ENCODE measurements around the gene TSC22D1. TPM values are rescaled to one million over a fixed set of nuclear protein-coding genes. Genes with fewer than 3 reads are reported as not detected.

TSC22D1 gene
- total and polyA plus RNA-seq, 2 of the 4 experiments (the other 2 are of a cell fraction) = 30.8 to 42.2 TPM

DNA sequence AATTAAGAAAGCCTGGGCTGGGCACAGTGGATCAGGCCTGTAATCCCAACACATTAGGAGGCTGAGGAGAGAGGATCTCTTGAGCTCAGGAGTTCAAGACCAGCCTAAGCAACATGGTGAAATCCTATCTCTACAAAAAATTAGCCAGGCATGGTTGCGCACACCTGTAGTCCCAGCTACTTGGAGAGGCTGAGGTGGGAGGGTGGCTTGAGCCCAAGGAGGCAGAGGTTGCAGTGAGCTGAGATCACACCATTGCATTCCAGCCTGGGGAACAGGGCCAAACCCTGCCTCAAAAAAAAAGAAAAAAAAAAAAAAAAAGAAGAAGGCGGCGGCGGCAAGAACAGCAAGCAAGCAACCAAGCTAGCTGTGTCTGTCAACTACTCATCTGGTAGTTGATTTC is 26.7 kb downstream of the TSC22D1 start:
- H4K5ac ChIP-seq (ENCODE audit: low read depth, low read length) = no peak overlapping the region
- ChIA-PET CTCF (interaction anchor here (0.6 to 1.2 kb wide), 2 partner anchors 25 to 213 kb away, joined by 3 read pairs; no protein-coding TSS in a partner anchor), POLR2A (ENCODE audit: unreplicated experiment) (interaction anchor here (0.6 kb wide), 1 partner anchor 165 kb away, joined by 4 read pairs; no protein-coding TSS in a partner anchor)
- in situ Hi-C loops (cut with MboI; ENCODE audit: low sequenced_read_pairs) (no loop called here), intact Hi-C loops (cut with micrococcal nuclease) (no loop called here), dilution Hi-C loops (cut with HindIII; ENCODE audit: low sequenced_read_pairs, unreplicated experiment) (no loop called here)
- H3K4ac ChIP-seq (ENCODE audit: low read depth, low read length) = no peak overlapping the region
- peaks cover 6% of the 10 kb centered on the region; the same call in 1 of the 2 replicates for H3K36me3 ChIP-seq (ENCODE audit: control insufficient read depth, insufficient read depth, low read length)
- peaks cover 22 to 56% of the 10 kb centered on the region in 2 experiments for H3K79me1 ChIP-seq (ENCODE audit: low read depth in 1 of 2, low read length in 2 of 2)
- no peak overlapping the region for H2AK5ac ChIP-seq (ENCODE audit: low read depth, low read length)
- H3K27ac ChIP-seq (ENCODE audit: insufficient read depth, low read length) = no peak overlapping the region
- H4K8ac ChIP-seq (ENCODE audit: low read depth in 2 of 2, low read length in 2 of 2) = no peak overlapping the region
- no peak overlapping the region for H3K4me3 ChIP-seq (ENCODE audit: insufficient read depth, low read depth, low read length)
- no peaks in the 10 kb centered on the region for H3K4me1 ChIP-seq (ENCODE audit: control insufficient read depth, insufficient read depth, low read length)
- BruUV-seq (replicated peaks) = no TSS peak
- ATAC-seq (ENCODE audit: low read depth) (no peak), DNase-seq (no peak)
- no peak overlapping the region for H3K23ac ChIP-seq (ENCODE audit: low read depth, low read length)
- no peak overlapping the region for H3K9ac ChIP-seq (ENCODE audit: low read depth, low read length)
- no peak overlapping the region for H2BK20ac ChIP-seq (ENCODE audit: low read depth, low read length)
- no peak overlapping the region for H2BK5ac ChIP-seq (ENCODE audit: low read depth, low read length, poor library complexity, severe bottlenecking)
- H2AFZ ChIP-seq (replicated peaks; ENCODE audit: low read length, poor library complexity) = no peak overlapping the region
- no peak overlapping the region for H3K14ac ChIP-seq (replicated peaks; ENCODE audit: low read depth, low read length)
- H3K9me3 ChIP-seq (ENCODE audit: control insufficient read depth, insufficient read depth, low read length) = no peaks in the 10 kb centered on the region
- no peak overlapping the region for H3K18ac ChIP-seq (ENCODE audit: low read depth, low read length)
- H4K20me1 ChIP-seq (ENCODE audit: insufficient read depth, low read length) = peaks cover 12% of the 10 kb centered on the region; the same call in 1 of the 2 replicates
- H3K27me3 ChIP-seq (ENCODE audit: control insufficient read depth, insufficient read depth, low read length) = no peaks in the 10 kb centered on the region
- peaks cover 6% of the 10 kb centered on the region for H3K9me1 ChIP-seq (ENCODE audit: insufficient read depth, low read length)
- H3K56ac ChIP-seq (ENCODE audit: extremely low read depth, insufficient read depth, low read length) = no peak overlapping the region
- no peak for TF ChIP-seq NFE2L2 (IDR thresholded peaks at IDR 0.05; ENCODE audit: low read depth, low read length)
- TF ChIP-seq SMC3 (IDR thresholded peaks at IDR 0.05; ENCODE audit: low read depth, low read length) = no peak
- TF ChIP-seq, protein P1, sequence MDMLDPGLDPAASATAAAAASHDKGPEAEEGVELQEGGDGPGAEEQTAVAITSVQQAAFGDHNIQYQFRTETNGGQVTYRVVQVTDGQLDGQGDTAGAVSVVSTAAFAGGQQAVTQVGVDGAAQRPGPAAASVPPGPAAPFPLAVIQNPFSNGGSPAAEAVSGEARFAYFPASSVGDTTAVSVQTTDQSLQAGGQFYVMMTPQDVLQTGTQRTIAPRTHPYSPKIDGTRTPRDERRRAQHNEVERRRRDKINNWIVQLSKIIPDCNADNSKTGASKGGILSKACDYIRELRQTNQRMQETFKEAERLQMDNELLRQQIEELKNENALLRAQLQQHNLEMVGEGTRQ (IDR thresholded peaks at IDR 0.05; ENCODE audit: low read depth, low read length) = no peak
- H2BK120ac ChIP-seq (ENCODE audit: low read depth, low read length) = no peak overlapping the region
- no peak overlapping the region for H2AK9ac ChIP-seq (replicated peaks; ENCODE audit: low read depth, low read length, poor library complexity)
- no peak overlapping the region for H2BK15ac ChIP-seq (ENCODE audit: low read depth, low read length)
- H4K91ac ChIP-seq (ENCODE audit: insufficient read depth, low read depth, low read length) = no peak overlapping the region
- no CpG with 5 or more reads among the region's 4 CpGs for WGBS, 2 experiments (ENCODE audit: extremely low coverage in 2 of 2, insufficient read length in 1 of 2)
- no peak overlapping the region for H3K4me2 ChIP-seq (ENCODE audit: low read depth, low read length)

All from IMR-90 (cell line).